HUES48 (cell line): ENCODE results near the gene ZNF763.
"Not testable (repeated sequence)": the region's sequence is repeated elsewhere in the genome, so short reads cannot be mapped to it uniquely, and the experiment has no call there.

Source experiments
- H3K27ac ChIP-seq: one replicate; pipeline ENCODE4 v1.7.0; 2013; ENCODE audit warnings: low read depth, low read length, inconsistent platforms
- H3K27me3 ChIP-seq: 2 replicates; pipeline ENCODE4 v1.6.1; 2013; ENCODE audit warnings: mild to moderate bottlenecking, low read length; ENCODE audit not compliant: control insufficient read depth, insufficient read depth
- H3K36me3 ChIP-seq: 2 replicates; pipeline ENCODE4 v1.6.1; 2013; ENCODE audit warnings: low read length; ENCODE audit not compliant: control insufficient read depth, insufficient read depth
- H3K4me1 ChIP-seq: 2 replicates; pipeline ENCODE4 v1.6.1; 2013; ENCODE audit warnings: mild to moderate bottlenecking, low read length; ENCODE audit not compliant: control insufficient read depth, insufficient read depth
- H3K4me3 ChIP-seq: 2 replicates; pipeline ENCODE4 v1.5.1; 2013; ENCODE audit warnings: mild to moderate bottlenecking, low read depth, low read length
- H3K9ac ChIP-seq: 2 replicates; pipeline ENCODE4 v1.6.1; 2013; ENCODE audit warnings: mild to moderate bottlenecking, low read depth, low read length, moderate library complexity
- H3K9me3 ChIP-seq: 2 replicates; pipeline ENCODE4 v1.6.1; 2013; ENCODE audit warnings: low read length; ENCODE audit not compliant: control insufficient read depth, insufficient read depth

The ZNF763 gene

GRCh38 chr19:11942008-11942842 is 22.6 kb upstream of the ZNF763 start:
- H3K36me3 ChIP-seq = peaks cover 16% of the 10 kb centered on the region
- H3K9me3 ChIP-seq = peaks cover 65% of the 10 kb centered on the region
- H3K4me3 ChIP-seq = no peak overlapping the region
- no peaks in the 10 kb centered on the region for H3K27me3 ChIP-seq
- H3K27ac ChIP-seq = no peak overlapping the region
- H3K9ac ChIP-seq = no peak overlapping the region
- H3K4me1 ChIP-seq = no peaks in the 10 kb centered on the region

- no peak overlapping the region for H3K4me3 ChIP-seq
- H3K36me3 ChIP-seq = peaks cover 22% of the 10 kb centered on the region
- no peak overlapping the region for H3K9ac ChIP-seq
These were observed 22.1 kb upstream of the ZNF763 start for GRCh38 chr19:11942843-11943108.

GRCh38 chr19:11944656-11945055 is 20.2 kb upstream of the ZNF763 start:
- Histone ChIP-seq H3K9ac (no peak overlapping the region), H3K27ac (no peak overlapping the region), H3K4me3 (no peak overlapping the region), H3K36me3 (peaks cover 40% of the 10 kb centered on the region), H3K4me1 (no peaks in the 10 kb centered on the region), H3K9me3 (peaks cover 87% of the 10 kb centered on the region), H3K27me3 (no peaks in the 10 kb centered on the region)

More at GRCh38 chr19:11942843-11943108, 22.1 kb upstream of the ZNF763 start:
- H3K27ac ChIP-seq = no peak overlapping the region
- no peaks in the 10 kb centered on the region for H3K27me3 ChIP-seq
- H3K4me1 ChIP-seq = no peaks in the 10 kb centered on the region
- H3K9me3 ChIP-seq = peaks cover 71% of the 10 kb centered on the region

GRCh38 chr19:11948646-11949045 is 16.2 kb upstream of the ZNF763 start:
- no peaks in the 10 kb centered on the region for H3K27me3 ChIP-seq
- no peak overlapping the region for H3K9ac ChIP-seq
- peak overlapping the region; percentile 29; the same call in 1 of the 2 replicates for H3K4me3 ChIP-seq
- no peak overlapping the region for H3K27ac ChIP-seq
- peaks cover 51% of the 10 kb centered on the region for H3K36me3 ChIP-seq
- H3K9me3 ChIP-seq = peaks cover 98% of the 10 kb centered on the region
- no peaks in the 10 kb centered on the region for H3K4me1 ChIP-seq

- no peaks in the 10 kb centered on the region for H3K4me1 ChIP-seq
- no peak overlapping the region for H3K9ac ChIP-seq
- peaks cover 98% of the 10 kb centered on the region for H3K9me3 ChIP-seq
- peak overlapping the region; percentile 45; the same call in 1 of the 2 replicates for H3K4me3 ChIP-seq
- H3K27ac ChIP-seq = no peak overlapping the region
- H3K36me3 ChIP-seq = peaks cover 51% of the 10 kb centered on the region
- H3K27me3 ChIP-seq = no peaks in the 10 kb centered on the region
These were observed 15.6 kb upstream of the ZNF763 start for GRCh38 chr19:11949201-11949600.

GRCh38 chr19:11949614-11950080 is 15.2 kb upstream of the ZNF763 start:
- peak overlapping the region; percentile 45 for H3K4me3 ChIP-seq
- not testable (repeated sequence) for H3K4me1 ChIP-seq, H3K27ac ChIP-seq, H3K27me3 ChIP-seq, H3K9ac ChIP-seq
- H3K9me3 ChIP-seq = peaks cover 97% of the 10 kb centered on the region
- peaks cover 47% of the 10 kb centered on the region for H3K36me3 ChIP-seq

GRCh38 chr19:11950312-11950711 is 14.5 kb upstream of the ZNF763 start:
- Histone ChIP-seq H3K4me1 (no peaks in the 10 kb centered on the region), H3K4me3 (peak overlapping the region; percentile 45), H3K36me3 (peaks cover 45% of the 10 kb centered on the region), H3K27me3 (no peaks in the 10 kb centered on the region), H3K27ac (no peak overlapping the region), H3K9me3 (peaks cover 94% of the 10 kb centered on the region), H3K9ac (no peak overlapping the region)

- Histone ChIP-seq H3K9me3 (peaks cover 7% of the 10 kb centered on the region; the same call in 1 of the 2 replicates), H3K27me3 (peaks cover 11% of the 10 kb centered on the region), H3K36me3 (no peaks in the 10 kb centered on the region), H3K27ac (no peak overlapping the region), H3K4me1 (peaks cover 8% of the 10 kb centered on the region), H3K4me3 (peak overlapping the region; percentile 80), H3K9ac (no peak overlapping the region)
These were observed 1.1 kb upstream of the ZNF763 start for GRCh38 chr19:11963566-11964355.

GRCh38 chr19:11964496-11964857 is 363 bp upstream of the ZNF763 start:
- Histone ChIP-seq H3K9ac (no peak overlapping the region), H3K27me3 (peaks cover 11% of the 10 kb centered on the region), H3K9me3 (peaks cover 7% of the 10 kb centered on the region; the same call in 1 of the 2 replicates), H3K27ac (peak overlapping the region; percentile 97), H3K4me3 (peak overlapping the region; percentile 80), H3K36me3 (no peaks in the 10 kb centered on the region), H3K4me1 (peaks cover 8% of the 10 kb centered on the region)

- Histone ChIP-seq H3K9me3 (peaks cover 15% of the 10 kb centered on the region), H3K27ac (no peak overlapping the region), H3K36me3 (no peaks in the 10 kb centered on the region), H3K9ac (no peak overlapping the region), H3K27me3 (peaks cover 11% of the 10 kb centered on the region), H3K4me1 (no peaks in the 10 kb centered on the region), H3K4me3 (no peak overlapping the region)
These were observed 5.3 kb downstream of the ZNF763 start for GRCh38 chr19:11970174-11970573.

GRCh38 chr19:11971041-11971440 is 6.2 kb downstream of the ZNF763 start:
- H3K27me3 ChIP-seq = peaks cover 8% of the 10 kb centered on the region
- no peaks in the 10 kb centered on the region for H3K4me1 ChIP-seq
- H3K27ac ChIP-seq = no peak overlapping the region
- H3K36me3 ChIP-seq = no peaks in the 10 kb centered on the region
- no peak overlapping the region for H3K9ac ChIP-seq
- H3K9me3 ChIP-seq = peaks cover 22% of the 10 kb centered on the region
- no peak overlapping the region for H3K4me3 ChIP-seq
